Cardiac muscle cell (in vitro differentiated cells and primary cell): ENCODE results near the gene SDC4. TPM values are rescaled to one million over a fixed set of nuclear protein-coding genes. Genes with fewer than 3 reads are reported as not detected.

Source experiments
- DNase-seq, 2 donors: peaks; one replicate each; pipeline versions ENCODE4 v3.0.0 to v3.0.0-alpha.2; 2010 to 2017; ENCODE audit warnings: low read depth in 1 of 2, low spot score in 1 of 2
- H3K27ac ChIP-seq: fragments of 200-600 bp; sonication (generic); 2 replicates; pipeline ENCODE4 v1.5.1; 2016
- H3K27me3 ChIP-seq: fragments of 200-600 bp; sonication (generic); 2 replicates; pipeline ENCODE4 v1.6.0; 2016; ENCODE audit warnings: control low read depth
- H3K36me3 ChIP-seq: fragments of 200-600 bp; sonication (generic); 2 replicates; pipeline ENCODE4 v1.5.1; 2016; ENCODE audit warnings: control low read depth
- H3K4me1 ChIP-seq: fragments of 200-600 bp; sonication (generic); 2 replicates; pipeline ENCODE4 v1.8.1; 2017; ENCODE audit warnings: low read depth, mild to moderate bottlenecking, mixed run types
- H3K4me3 ChIP-seq: fragments of 200-600 bp; sonication (generic); 2 replicates; pipeline ENCODE4 v1.5.1; 2016; ENCODE audit warnings: mild to moderate bottlenecking
- H3K9me3 ChIP-seq: fragments of 200-600 bp; sonication (generic); 2 replicates; pipeline ENCODE4 v1.5.1; 2017; ENCODE audit warnings: low read depth, mild to moderate bottlenecking, control low read depth
- CTCF ChIP-seq: IDR thresholded peaks from 2 replicates; pipeline ENCODE4 v1.5.1; 2012; ENCODE audit warnings: low read depth, mild to moderate bottlenecking, low read length
- polyA plus RNA-seq: library from polyadenylated mRNA; unstranded; fragments of >200 nt; fragmentation: Nextera tagmentation; extraction: Ambion mirVana; gene quantifications from 2 replicates; pipeline ENCODE4 v1.2.1, GENCODE V29; 2016
- total RNA-seq: library from RNA; depleted of rRNA; stranded (reverse); fragments of >200 nt; gene quantifications from 2 replicates; pipeline ENCODE4 v1.2.3, GENCODE V29; 2016

SDC4 gene
- total and polyA plus RNA-seq, 2 experiments from 2014 or later = 35.4 to 55.7 TPM

GRCh38 chr20:45367126-45367525, 18.9 kb upstream of the SDC4 start:
- Histone ChIP-seq H3K4me3 (no peak overlapping the region), H3K4me1 (no peaks in the 10 kb centered on the region), H3K27me3 (no peaks in the 10 kb centered on the region), H3K36me3 (peaks cover 6% of the 10 kb centered on the region), H3K27ac (no peak overlapping the region), H3K9me3 (no peaks in the 10 kb centered on the region)
- no peak for TF ChIP-seq CTCF
- DNase-seq = no peak

GRCh38 chr20:45366631-45367030, 18.4 kb upstream of the SDC4 start:
- H3K27ac ChIP-seq = no peak overlapping the region
- no peaks in the 10 kb centered on the region for H3K4me1 ChIP-seq
- no peak for TF ChIP-seq CTCF
- no peak overlapping the region for H3K4me3 ChIP-seq
- H3K27me3 ChIP-seq = no peaks in the 10 kb centered on the region
- DNase-seq = no peak
- H3K36me3 ChIP-seq = peaks cover 6% of the 10 kb centered on the region
- no peaks in the 10 kb centered on the region for H3K9me3 ChIP-seq

- H3K27me3 ChIP-seq = no peaks in the 10 kb centered on the region
- no peak for DNase-seq
- no peaks in the 10 kb centered on the region for H3K9me3 ChIP-seq
- no peaks in the 10 kb centered on the region for H3K4me1 ChIP-seq
- no peak overlapping the region for H3K4me3 ChIP-seq
- no peak overlapping the region for H3K27ac ChIP-seq
- TF ChIP-seq CTCF = no peak
- H3K36me3 ChIP-seq = peaks cover 6% of the 10 kb centered on the region
Measured at GRCh38 chr20:45366192-45366591, 18.0 kb upstream of the SDC4 start.

- DNase-seq = no peak
- Histone ChIP-seq H3K4me3 (no peak overlapping the region), H3K4me1 (no peaks in the 10 kb centered on the region), H3K27me3 (no peaks in the 10 kb centered on the region), H3K9me3 (no peaks in the 10 kb centered on the region), H3K27ac (no peak overlapping the region), H3K36me3 (peaks cover 6% of the 10 kb centered on the region)
- TF ChIP-seq CTCF = no peak
Measured at GRCh38 chr20:45365444-45365970, 17.3 kb upstream of the SDC4 start.

GRCh38 chr20:45363611-45364492, 15.6 kb upstream of the SDC4 start:
- Histone ChIP-seq H3K27ac (peak overlapping the region; percentile 94), H3K9me3 (no peaks in the 10 kb centered on the region), H3K4me1 (peaks cover 6% of the 10 kb centered on the region), H3K27me3 (no peaks in the 10 kb centered on the region), H3K36me3 (peaks cover 6% of the 10 kb centered on the region), H3K4me3 (peak overlapping the region; percentile 71)
- no peak for TF ChIP-seq CTCF
- DNase-seq = no peak
